GM12891 (cell line): ENCODE data around the gene CD33.

ENCODE experiments used
- PAX5 ChIP-seq: IDR thresholded peaks from 2 replicates; pipeline ENCODE4 v1.6.1; 2011; ENCODE audit warnings: low read length, moderate library complexity, mild to moderate bottlenecking; ENCODE audit not compliant: insufficient read depth, severe bottlenecking
- TAF1 ChIP-seq: IDR thresholded peaks from 2 replicates; pipeline ENCODE4 v1.6.1; 2011; ENCODE audit warnings: low read depth, low read length, control low read depth

GRCh38 chr19:51210191-51210784, 14.6 kb upstream of the CD33 start:
- no peak for TF ChIP-seq TAF1
- TF ChIP-seq PAX5 = no peak
